Measurements from ENCODE around the gene OR52K1. TPM values are rescaled to one million over a fixed set of nuclear protein-coding genes. Genes with fewer than 3 reads are reported as not detected.

Gene OR52K1
- total RNA-seq, 1 experiment from 2014 or later, result not detected

DNA sequence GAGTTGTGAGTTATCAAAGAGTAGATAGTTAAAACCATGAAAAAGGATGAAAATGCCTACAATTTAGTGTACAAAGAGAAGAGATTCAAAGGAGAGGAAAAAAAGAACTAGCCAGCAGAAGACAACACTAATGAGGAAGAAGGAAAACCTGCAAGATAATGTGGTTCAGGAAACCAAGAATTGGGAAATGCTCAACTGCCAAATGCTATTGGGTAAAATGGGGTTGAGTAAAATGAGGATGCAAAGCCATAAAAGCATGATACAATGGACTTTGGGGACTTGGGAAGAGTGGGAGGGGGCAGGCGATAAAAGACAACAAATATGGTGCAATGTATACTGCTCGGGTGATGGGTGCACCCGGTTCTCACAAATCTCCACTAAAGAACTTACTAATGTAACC lies 40.9 kb upstream of the OR52K1 start:
- H3K36me3 ChIP-seq (ENCODE audit: control insufficient read depth in 1 of 2, insufficient read depth in 2 of 2, low read length in 2 of 2), result no peaks in the 10 kb centered on the region
- no peak overlapping the region for H2AFZ ChIP-seq (ENCODE audit: low read depth, low read length, poor library complexity, severe bottlenecking)
- no peaks in the 10 kb centered on the region for H3K4me1 ChIP-seq (ENCODE audit: control insufficient read depth in 1 of 2, insufficient read depth in 2 of 2, low read length in 2 of 2)
- POLR2A ChIA-PET, result no interaction called here
- H4K20me1 ChIP-seq (ENCODE audit: insufficient read depth), result no peaks in the 10 kb centered on the region
- RAD21 ChIA-PET (ENCODE audit: low non-redundant PET in 1 of 2, low total read pairs in 2 of 2, uncharacterized antibody in 2 of 2, unreplicated experiment in 2 of 2), result no interaction called here
- peaks cover 20% of the 10 kb centered on the region; the same call in 1 of the 2 replicates for H3K27me3 ChIP-seq (ENCODE audit: insufficient read depth, low read length)
- no peak overlapping the region for H3K27ac ChIP-seq (ENCODE audit: low read depth, low read length)
- DNase-seq (ENCODE audit: low read depth, low spot score) (no peak), ATAC-seq (no peak)
- H3K9ac ChIP-seq (ENCODE audit: low read length), result no peak overlapping the region
- CTCF ChIA-PET, result no interaction called here
- no peak overlapping the region for H3K4me3 ChIP-seq (replicated peaks in 1 of 2; ENCODE audit: low read depth in 1 of 2, low read length in 2 of 2)
- no peaks in the 10 kb centered on the region for H3K79me2 ChIP-seq (ENCODE audit: insufficient read depth, low read length)
- intact Hi-C loops (cut with micrococcal nuclease), result no loop called here
- H3K9me3 ChIP-seq (ENCODE audit: control insufficient read depth in 1 of 2, insufficient read depth in 1 of 2, low read depth in 1 of 2, low read length in 2 of 2), result no peaks in the 10 kb centered on the region
- no TSS peak for BruUV-seq (replicated peaks)
- no peak overlapping the region for H3K4me2 ChIP-seq (ENCODE audit: low read length)
- TF ChIP-seq ZNF274 (IDR thresholded peaks at IDR 0.05; ENCODE audit: low read depth, low read length) (no peak), ELF1 (IDR thresholded peaks at IDR 0.05; ENCODE audit: borderline replicate concordance, low read depth) (no peak)
- H3K9me2 ChIP-seq (ENCODE audit: insufficient read depth), result no peaks in the 10 kb centered on the region

DNA sequence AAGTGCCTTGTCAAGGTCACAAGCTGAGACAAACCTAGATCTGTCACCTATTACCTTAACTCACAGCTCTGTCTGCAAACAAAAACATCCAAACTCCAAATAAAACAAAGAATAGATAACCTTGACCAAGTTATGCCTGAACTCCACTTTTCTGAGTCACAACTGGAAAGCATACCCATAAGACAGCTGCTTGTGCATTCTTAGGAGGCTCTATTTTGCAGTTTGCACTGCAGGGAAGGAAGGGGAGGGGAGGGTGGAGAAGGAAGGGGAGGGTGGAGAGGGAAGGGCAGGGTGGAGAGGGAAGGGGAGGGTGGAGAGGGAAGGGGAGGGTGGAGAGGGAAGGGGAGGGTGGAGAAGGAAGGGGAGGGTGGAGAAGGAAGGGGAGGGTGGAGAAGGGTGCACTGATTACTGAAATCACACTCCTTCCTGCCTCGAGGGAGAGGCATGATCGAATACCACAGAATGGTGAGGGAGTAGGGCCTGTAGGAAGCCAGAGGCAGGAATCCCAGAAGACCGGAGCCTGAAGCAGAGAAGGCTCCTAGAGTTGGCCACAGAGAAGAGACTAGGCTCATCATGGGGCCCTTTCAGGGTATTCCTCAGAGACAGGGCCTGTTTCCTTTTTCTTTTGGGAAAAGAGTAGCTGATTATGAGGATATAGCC lies 39.1 kb upstream of the OR52K1 start:
- Histone ChIP-seq H3K4me2 (ENCODE audit: low read length) (no peak overlapping the region), H3K4me1 (ENCODE audit: control insufficient read depth in 1 of 2, insufficient read depth in 2 of 2, low read length in 2 of 2) (no peaks in the 10 kb centered on the region), H3K27me3 (ENCODE audit: insufficient read depth, low read length) (peaks cover 25% of the 10 kb centered on the region; the same call in 1 of the 2 replicates), H3K9ac (ENCODE audit: low read length) (no peak overlapping the region), H3K27ac (ENCODE audit: low read depth, low read length) (no peak overlapping the region), H3K9me3 (ENCODE audit: control insufficient read depth in 1 of 2, insufficient read depth in 1 of 2, low read depth in 1 of 2, low read length in 2 of 2) (no peaks in the 10 kb centered on the region), H3K36me3 (ENCODE audit: control insufficient read depth in 1 of 2, insufficient read depth in 2 of 2, low read length in 2 of 2) (no peaks in the 10 kb centered on the region), H3K9me2 (ENCODE audit: insufficient read depth) (no peaks in the 10 kb centered on the region), H3K79me2 (ENCODE audit: insufficient read depth, low read length) (no peaks in the 10 kb centered on the region), H3K4me3 (replicated peaks in 1 of 2; ENCODE audit: low read depth in 1 of 2, low read length in 2 of 2) (no peak overlapping the region), H4K20me1 (ENCODE audit: insufficient read depth) (no peaks in the 10 kb centered on the region), H2AFZ (ENCODE audit: low read depth, low read length, poor library complexity, severe bottlenecking) (no peak overlapping the region)
- ChIA-PET CTCF (no interaction called here), POLR2A (no interaction called here), RAD21 (ENCODE audit: low non-redundant PET in 1 of 2, low total read pairs in 2 of 2, uncharacterized antibody in 2 of 2, unreplicated experiment in 2 of 2) (no interaction called here)
- DNase-seq (ENCODE audit: low read depth, low spot score), result no peak
- intact Hi-C loops (cut with micrococcal nuclease), result no loop called here
- ATAC-seq, result no peak
- TF ChIP-seq POLR2AphosphoS5 (IDR thresholded peaks at IDR 0.05; ENCODE audit: low read depth, low read length) (no peak), FOSL1 (IDR thresholded peaks at IDR 0.05; ENCODE audit: low read depth) (no peak), SIN3A (IDR thresholded peaks at IDR 0.05; ENCODE audit: low read depth) (no peak), CEBPB (IDR thresholded peaks at IDR 0.05; ENCODE audit: low read depth) (no peak), RAD21 (IDR thresholded peaks at IDR 0.05; ENCODE audit: low read depth) (no peak), SP1 (IDR thresholded peaks at IDR 0.05; ENCODE audit: low read depth) (no peak), TCF7L2 (IDR thresholded peaks at IDR 0.05; ENCODE audit: borderline replicate concordance, extremely low read depth, insufficient read depth, insufficient read length) (no peak), SRF (IDR thresholded peaks at IDR 0.05; ENCODE audit: low read depth) (no peak), POLR2A (IDR thresholded peaks at IDR 0.05; ENCODE audit: borderline replicate concordance, extremely low read depth, insufficient read depth, insufficient read length) (no peak)
- TF ChIP-seq, protein P1, sequence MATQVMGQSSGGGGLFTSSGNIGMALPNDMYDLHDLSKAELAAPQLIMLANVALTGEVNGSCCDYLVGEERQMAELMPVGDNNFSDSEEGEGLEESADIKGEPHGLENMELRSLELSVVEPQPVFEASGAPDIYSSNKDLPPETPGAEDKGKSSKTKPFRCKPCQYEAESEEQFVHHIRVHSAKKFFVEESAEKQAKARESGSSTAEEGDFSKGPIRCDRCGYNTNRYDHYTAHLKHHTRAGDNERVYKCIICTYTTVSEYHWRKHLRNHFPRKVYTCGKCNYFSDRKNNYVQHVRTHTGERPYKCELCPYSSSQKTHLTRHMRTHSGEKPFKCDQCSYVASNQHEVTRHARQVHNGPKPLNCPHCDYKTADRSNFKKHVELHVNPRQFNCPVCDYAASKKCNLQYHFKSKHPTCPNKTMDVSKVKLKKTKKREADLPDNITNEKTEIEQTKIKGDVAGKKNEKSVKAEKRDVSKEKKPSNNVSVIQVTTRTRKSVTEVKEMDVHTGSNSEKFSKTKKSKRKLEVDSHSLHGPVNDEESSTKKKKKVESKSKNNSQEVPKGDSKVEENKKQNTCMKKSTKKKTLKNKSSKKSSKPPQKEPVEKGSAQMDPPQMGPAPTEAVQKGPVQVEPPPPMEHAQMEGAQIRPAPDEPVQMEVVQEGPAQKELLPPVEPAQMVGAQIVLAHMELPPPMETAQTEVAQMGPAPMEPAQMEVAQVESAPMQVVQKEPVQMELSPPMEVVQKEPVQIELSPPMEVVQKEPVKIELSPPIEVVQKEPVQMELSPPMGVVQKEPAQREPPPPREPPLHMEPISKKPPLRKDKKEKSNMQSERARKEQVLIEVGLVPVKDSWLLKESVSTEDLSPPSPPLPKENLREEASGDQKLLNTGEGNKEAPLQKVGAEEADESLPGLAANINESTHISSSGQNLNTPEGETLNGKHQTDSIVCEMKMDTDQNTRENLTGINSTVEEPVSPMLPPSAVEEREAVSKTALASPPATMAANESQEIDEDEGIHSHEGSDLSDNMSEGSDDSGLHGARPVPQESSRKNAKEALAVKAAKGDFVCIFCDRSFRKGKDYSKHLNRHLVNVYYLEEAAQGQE (IDR thresholded peaks at IDR 0.05; ENCODE audit: low read depth), result no peak
- TF ChIP-seq, protein P2, sequence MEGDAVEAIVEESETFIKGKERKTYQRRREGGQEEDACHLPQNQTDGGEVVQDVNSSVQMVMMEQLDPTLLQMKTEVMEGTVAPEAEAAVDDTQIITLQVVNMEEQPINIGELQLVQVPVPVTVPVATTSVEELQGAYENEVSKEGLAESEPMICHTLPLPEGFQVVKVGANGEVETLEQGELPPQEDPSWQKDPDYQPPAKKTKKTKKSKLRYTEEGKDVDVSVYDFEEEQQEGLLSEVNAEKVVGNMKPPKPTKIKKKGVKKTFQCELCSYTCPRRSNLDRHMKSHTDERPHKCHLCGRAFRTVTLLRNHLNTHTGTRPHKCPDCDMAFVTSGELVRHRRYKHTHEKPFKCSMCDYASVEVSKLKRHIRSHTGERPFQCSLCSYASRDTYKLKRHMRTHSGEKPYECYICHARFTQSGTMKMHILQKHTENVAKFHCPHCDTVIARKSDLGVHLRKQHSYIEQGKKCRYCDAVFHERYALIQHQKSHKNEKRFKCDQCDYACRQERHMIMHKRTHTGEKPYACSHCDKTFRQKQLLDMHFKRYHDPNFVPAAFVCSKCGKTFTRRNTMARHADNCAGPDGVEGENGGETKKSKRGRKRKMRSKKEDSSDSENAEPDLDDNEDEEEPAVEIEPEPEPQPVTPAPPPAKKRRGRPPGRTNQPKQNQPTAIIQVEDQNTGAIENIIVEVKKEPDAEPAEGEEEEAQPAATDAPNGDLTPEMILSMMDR (IDR thresholded peaks at IDR 0.05 in 2 of 3, conservative IDR thresholded peaks at IDR 0.05 in 1 of 3; ENCODE audit: borderline replicate concordance in 1 of 3, insufficient read depth in 1 of 3, low read depth in 2 of 3, low read length in 2 of 3), result no peak
- BruUV-seq (replicated peaks), result no TSS peak

Measured in HCT116 (cell line).